GM21619 (cell line): ENCODE data around the gene PROM2.
"Not testable (repeated sequence)": the region's sequence is repeated elsewhere in the genome, so short reads cannot be mapped to it uniquely, and the experiment has no call there.

Experiments used
- ATAC-seq: cut with Tn5 transposase; IDR thresholded peaks from one replicate; pipeline ENCODE4 v1.9.1; 2021; ENCODE audit not compliant: unreplicated experiment

The PROM2 gene

DNA sequence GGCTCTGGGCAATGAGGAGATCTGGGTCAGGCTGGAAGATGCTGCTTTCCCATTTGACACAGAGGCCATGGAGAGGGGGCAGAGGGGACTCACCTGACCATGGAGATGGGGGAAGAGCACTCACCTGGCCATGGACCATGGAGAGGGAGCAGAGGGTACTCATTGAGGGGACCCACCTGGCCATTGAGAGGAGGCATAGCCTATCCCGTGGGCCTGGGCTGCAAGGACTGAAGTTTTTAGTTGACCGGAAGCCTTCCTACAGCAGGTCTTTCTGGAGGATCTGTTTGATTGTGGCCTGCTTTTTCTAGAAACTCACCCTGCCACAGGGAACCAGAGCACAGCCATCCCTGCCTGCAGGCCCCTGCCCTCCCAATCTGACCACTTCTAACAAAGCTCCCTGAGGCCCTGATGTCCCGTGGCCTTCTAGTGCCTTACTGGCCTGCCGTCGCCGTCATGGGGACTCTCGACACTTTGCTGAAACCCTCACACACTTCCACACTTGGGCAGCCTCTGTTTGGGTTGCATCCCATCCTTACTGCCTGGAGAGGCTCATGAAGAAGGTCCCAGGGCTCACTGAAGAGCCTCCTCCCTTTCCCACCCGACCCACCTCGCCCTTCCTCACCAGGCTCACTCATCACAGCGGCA is 5.1 kb upstream of the PROM2 start:
- ATAC-seq: no peak

DNA sequence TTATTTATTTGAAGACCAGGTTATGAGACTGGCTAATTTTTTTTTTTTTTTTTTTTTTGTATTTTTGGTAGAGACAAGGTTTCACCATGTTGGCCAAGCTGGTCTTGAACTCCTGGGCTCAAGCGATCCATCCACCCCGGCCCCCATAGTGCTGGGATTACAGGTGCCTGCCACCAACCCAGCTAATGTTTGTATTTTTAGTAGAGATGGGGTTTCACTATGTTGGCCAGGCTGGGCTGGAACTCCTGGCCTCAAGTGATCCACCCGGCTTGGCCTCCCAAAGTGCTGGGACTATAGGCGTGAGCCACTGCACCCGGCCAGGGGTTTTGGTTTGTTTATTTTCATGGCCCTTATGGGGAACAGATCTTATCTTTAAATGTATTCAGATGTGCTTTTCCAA is 4.5 kb upstream of the PROM2 start:
- ATAC-seq: not testable (repeated sequence)

DNA sequence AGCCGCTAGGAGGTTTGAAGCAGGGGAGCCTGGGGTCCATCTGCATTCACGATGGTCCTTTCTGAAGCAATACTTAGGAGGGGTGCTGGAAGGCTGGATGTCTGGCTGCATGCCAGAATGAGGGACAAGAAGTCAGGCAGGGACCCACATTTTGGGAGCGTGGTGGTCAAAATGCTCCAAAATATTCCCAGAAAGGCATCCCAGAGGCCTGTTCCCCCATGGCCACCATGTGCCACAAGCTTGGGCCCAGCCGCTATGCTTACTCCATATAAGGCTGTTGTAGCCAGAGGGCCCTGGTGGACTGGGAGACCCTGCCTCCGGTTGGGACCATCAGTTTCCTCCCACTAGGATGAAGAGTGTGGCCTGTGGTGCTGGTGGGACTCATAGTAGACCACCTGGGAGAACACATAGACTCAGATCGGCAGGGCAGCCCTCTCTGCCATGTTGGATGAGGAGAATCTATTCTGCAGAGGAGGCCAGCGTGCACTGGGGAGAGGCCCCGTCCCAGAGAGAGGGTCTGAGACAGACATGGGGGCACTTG is 3.6 kb upstream of the PROM2 start:
- no peak for ATAC-seq

DNA sequence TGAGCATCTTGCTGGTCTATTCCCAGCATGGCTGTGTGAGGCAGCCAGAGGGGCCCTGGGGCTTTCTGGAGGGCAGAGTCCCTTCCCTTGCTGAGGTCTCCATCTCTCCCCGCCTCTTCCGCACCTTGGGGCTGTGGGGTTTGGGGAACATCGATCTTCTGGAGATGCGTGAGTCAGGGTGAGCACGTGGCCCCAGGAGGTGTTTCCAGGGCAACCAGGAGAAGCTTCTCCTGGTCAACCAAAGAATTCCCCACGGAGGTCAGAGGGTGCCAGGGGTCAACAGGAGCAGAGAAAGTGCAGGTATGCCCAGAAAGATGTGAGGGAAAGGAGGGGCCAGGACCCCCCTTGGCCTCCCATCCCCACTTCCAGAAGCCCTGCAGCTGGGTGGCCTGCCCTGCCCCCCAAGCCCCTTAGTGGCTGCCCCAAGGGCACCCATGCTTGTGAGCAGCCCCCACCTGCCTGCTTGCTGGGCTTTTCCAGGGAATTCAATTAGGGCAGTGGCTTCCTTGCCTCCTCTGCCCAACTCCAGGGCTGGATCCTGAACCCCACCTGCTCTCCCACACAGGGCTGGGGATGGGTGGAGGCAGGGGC is 2.8 kb upstream of the PROM2 start:
- no peak for ATAC-seq

DNA sequence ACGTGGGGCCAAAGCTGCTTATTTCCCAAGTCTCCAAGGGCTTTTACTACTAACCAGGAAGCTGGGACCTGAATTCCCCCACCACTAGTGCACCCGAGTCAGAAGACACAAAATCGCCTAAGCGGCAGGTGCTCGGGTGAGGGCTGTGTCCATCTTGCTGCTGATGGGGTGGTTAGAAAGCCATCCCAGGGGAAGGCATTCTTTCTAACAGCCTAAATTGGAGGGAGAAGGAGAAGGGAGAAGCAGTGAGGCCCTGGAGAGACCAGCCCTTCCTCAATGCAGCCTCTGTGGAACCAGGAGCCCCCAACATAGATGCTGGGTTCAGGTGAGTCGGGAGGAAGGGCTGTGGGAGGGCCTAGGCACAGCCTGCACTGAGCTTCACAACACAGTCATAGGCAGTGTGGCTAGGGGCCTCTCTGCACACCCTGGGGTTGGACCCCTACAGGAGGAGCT is 1.9 kb upstream of the PROM2 start:
- ATAC-seq: no peak

DNA sequence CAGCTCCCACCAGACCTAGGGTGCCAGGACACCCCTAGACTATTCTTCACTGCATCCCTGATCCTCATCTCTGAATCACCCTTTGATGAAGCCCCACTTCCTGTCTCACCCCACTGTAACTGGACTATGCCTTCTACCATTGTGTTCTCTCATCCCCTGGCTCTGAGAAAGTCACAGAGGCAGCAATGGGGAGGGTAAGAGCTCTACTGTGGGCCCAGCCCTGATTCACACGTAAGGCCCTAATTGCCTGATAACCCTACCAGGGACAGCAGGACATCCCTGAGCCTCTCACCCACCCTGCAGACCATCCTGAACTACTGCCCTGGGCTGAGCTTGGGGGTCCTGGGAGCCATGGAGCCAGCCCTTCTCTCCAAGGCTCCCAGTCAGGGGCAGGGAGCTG is 1.5 kb upstream of the PROM2 start:
- no peak for ATAC-seq

DNA sequence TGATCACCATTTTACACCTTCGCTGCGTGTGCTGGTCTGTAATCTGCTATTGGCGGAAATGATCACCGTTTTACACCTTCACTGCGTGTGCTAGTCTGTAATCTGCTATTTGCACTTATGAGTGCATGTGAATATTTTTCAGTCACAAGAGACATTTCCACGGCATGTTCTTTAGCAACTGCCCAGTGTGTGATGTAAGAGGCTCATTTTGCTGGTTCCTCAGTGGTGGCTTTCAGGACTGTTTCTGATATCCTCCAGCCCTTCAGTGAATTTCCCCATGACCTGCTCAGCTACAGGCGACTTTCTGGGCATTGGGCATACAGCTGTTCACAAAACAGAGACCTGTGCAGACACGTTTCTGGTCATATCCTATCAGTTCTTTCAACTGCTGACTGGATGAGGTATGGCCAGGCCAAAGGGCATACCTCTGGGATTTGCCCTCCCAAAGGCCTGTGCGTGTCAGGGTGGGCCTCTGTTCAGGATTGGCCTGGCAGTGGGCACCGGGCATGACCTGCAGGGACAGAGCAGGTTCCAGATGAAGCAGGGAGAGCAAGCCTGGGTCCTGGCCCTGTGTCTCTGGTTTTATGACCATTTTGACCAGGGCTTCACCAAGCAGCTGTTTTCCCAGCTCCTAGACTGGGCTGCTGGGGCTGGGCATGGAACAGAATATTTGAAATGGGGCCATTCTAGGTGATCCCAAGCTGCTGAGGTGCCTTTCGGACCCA is 521 bp upstream of the PROM2 start:
- no peak for ATAC-seq

DNA sequence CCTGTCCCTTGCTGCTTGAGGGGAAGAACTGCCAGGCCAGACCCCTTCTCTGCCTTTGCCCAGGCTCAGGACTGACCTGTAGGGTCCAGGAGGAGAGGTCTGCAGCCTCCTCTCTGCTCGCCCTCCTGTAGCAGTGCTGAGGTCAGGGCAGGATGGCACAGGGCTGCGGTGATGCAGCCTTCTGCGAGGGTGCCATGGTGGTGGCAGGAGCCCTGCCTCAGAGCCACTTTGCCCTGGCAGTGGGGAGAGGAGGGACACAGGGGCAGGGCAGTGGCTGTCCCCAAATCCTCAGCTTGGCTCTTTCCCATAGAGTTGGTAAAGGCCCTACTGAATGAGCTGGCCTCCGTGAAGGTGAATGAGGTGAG is 884 bp downstream of the PROM2 start:
- ATAC-seq: no peak

DNA sequence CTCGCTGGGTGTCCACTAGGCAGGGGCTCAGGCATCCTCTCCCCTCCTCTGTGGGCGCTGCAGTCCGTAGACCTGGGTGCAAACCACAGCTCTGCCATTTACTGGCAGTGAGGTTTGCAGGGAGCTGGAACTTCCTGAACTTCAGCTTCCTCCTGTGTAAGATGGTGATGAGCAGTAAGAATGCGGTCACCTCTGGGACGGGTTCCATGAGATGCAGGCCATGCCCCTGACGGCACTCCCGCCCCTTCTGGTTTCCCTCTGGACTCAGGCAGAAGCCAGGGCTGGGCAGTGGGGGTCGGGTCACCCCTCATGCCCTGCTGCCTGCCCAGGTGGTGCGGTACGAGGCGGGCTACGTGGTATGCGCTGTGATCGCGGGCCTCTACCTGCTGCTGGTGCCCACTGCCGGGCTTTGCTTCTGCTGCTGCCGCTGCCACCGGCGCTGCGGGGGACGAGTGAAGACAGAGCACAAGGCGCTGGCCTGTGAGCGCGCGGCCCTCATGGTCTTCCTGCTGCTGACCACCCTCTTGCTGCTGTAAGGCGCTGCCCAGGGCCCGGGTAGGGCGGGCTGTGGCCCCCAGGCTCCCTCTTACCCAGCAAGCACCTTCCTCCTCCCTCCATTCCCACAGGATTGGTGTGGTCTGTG is 1.5 kb downstream of the PROM2 start:
- ATAC-seq: no peak

DNA sequence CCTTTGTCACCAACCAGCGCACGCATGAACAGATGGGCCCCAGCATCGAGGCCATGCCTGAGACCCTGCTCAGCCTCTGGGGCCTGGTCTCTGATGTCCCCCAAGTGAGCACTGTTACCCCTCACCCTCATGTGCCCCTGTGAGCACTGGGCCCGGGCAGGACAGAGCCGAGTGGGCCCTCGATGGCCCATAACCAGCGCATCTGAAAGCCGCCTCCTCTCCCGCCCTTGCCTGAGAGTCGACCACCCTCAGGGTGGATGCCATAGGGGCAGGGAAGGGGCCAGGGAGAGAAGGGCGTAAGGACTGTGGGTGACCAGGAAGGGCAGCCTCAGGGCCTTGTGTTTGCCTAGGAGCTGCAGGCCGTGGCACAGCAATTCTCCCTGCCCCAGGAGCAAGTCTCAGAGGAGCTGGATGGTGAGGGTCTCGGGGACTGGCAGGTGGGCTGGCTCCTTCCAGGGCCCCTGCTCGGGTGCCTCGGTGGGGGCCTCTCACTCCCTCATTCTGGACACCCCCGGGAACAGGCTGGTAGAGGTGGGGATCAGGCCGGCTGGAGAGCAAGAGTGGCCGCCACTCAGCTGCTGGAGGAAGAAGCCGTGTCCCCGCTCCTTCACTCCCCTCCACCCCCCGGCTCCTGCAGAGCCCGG is 2.1 kb downstream of the PROM2 start:
- no peak for ATAC-seq

DNA sequence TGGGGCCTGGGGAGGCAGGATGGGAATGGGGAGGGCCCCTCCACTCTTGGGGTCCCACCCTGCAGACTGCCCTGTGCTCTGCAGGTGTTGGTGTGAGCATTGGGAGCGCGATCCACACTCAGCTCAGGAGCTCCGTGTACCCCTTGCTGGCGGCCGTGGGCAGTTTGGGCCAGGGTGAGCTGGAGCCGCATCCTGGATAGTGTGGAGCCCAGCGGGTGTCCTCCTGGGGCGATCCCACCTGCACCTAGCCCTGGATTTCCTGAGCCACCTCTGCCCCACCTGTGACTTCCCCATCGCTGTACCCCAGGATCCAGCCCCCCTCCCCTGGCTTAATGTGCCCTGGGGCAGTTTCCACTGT is 2.6 kb downstream of the PROM2 start:
- no peak for ATAC-seq

DNA sequence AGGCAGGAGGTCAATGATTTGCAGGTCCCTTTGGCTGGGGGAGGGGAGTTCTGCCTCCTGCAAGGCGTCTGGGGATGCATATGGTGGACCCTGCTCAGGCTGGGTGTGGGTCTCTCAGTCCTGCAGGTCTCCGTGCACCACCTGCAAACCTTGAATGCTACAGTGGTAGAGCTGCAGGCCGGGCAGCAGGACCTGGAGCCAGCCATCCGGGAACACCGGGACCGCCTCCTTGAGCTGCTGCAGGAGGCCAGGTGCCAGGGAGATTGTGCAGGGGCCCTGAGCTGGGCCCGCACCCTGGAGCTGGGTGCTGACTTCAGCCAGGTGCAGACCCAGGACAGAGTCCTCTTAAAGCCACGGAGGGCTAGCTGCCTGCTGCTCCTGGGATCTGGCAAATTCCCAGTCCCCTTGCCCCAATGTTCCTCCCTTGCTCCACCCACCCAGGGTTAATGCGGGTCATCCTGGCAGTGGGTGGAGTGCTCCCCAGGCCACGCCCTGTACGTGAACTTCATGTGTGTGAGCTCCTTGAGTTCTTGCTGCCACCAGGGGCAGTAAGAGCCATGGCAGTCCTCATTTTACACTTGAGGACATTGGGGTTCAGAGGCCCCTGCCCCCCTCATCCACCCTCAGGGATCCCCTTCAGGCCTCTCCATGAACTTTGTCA is 3.1 kb downstream of the PROM2 start:
- ATAC-seq: no peak

DNA sequence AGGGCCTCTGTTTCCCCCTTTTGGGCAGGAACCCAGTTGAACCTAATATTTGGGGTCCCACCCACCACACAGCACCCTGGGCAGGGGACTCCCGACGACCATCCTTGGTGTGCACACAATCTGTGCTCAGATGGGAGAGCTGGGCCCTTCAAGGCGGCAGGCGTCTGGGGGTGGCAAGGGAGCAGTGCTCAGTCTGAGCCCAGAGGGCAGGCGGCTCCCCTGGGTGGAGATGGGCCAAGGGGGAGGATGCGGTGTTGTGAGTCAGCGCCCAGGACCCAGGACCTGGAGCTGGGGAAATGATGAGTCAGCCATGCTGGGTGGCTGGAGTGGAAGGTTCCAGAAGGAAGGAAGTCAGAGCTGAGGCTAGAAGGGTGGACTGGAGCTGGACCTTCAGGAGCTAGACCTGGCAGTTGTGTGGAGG is 3.8 kb downstream of the PROM2 start:
- no peak for ATAC-seq

DNA sequence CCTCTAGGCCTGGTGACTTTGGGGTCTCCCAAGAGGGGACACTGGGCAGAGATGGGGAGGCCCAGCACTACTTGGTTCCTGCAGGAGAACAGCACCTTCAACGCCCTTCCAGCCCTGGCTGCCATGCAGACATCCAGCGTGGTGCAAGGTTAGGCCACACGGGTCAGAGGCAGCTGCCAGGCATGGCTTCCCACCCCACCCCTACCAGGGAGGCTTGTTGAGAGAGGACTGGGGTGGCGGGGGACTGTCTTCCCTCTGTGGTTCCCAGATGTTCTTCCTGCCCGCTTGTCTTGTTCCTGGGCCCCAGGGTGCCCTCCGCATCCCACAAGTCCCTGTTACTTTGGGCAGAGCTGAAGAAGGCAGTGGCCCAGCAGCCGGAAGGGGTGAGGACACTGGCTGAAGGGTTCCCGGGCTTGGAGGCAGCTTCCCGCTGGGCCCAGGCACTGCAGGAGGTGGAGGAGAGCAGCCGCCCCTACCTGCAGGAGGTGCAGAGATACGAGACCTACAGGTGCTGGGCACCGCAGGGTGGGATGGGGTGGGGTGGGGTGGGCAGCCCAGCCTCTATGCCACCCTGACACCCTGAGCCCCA is 4.5 kb downstream of the PROM2 start:
- ATAC-seq: no peak

DNA sequence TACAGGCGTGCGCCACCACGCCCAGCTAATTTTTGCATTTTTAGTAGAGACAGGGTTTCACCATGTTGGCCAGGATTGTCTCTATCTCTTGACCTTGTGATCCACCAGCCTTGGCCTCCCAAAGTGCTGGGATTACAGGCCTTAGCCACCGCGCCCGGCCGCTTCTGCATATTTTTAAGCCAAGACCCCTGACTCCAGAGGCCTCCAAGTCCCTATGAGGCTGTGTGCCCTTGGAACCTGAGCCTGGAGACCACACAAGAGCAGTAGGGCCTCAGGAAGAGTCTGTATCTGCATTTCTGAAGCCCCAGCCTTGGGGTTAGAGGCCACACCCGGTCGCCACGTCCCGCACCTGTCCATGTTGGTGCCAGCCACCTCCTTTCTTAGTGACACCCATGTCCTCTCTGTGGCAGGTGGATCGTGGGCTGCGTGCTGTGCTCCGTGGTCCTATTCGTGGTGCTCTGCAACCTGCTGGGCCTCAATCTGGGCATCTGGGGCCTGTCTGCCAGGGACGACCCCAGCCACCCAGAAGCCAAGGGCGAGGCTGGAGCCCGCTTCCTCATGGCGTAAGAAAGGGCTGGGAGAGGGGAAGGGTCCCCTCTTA is 5.3 kb downstream of the PROM2 start:
- ATAC-seq: no peak

DNA sequence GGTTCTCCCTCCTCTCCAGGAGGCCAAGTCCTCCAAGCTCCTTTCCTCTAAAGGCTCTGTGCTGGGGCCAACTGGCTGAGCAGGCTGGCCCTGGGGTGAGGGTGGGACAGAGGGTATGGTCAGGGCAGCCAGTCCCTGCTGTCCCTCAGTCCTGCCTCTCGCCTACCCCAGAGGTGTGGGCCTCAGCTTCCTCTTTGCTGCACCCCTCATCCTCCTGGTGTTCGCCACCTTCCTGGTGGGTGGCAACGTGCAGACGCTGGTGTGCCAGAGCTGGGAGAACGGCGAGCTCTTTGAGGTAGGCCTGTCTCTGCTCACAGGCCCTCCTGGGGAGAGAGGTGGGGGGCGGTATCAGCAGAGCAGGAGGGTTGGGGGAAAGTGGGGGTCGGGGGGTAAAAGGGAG is 6.8 kb downstream of the PROM2 start:
- no peak for ATAC-seq

DNA sequence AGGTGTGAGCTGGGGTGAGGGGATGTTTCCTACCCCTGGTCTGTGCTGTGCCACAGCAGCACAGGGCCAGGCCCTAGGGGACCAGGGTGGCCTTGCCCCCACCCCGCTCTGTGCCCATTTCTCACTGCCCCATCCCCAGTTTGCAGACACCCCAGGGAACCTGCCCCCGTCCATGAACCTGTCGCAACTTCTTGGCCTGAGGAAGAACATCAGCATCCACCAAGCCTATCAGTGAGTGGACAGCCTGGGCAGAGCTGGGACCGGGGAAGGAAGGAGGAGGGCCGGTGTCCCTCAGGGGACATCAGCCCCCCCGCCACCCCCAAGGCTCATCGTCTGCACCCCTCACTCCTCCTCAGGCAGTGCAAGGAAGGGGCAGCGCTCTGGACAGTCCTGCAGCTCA is 7.5 kb downstream of the PROM2 start:
- ATAC-seq: no peak

DNA sequence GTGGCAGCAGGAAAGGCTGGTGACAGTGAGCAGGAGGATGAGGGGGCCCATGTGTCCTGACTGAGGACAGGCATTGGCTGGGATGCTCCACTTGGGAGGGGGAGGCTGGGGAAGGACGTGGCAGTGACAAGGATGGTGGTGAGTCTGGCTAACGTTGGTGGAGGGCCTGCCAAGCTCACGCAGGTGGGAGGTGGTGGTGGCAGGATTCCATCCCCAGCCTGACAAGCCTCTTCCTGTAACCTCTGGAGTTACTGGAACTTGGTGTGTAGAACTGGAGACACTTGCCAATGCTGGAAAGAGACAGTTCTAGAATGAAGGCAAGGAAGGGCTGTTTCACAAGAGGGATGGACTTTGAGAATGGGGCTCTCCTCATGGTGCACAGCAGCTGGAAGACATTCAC is 8.2 kb downstream of the PROM2 start:
- ATAC-seq: no peak

DNA sequence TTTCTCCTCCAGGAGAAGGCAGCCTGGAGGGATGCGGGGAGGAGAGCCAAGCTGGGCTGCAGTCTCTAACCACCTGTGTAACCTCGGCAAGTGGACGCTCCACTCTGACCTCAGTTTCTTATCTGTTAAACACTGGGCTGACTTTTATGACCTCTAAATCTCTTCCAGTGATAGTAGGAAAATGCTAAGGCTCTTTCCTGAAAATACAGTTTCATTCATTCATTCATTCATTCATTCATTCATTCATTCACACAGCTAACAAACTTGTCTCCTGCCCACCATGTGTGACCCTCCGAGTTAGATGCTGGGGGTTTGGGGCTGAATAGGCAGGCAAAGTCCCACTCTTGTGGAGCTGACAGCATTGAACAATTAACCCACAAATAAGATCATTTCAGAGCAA is 9.3 kb downstream of the PROM2 start:
- ATAC-seq: no peak

DNA sequence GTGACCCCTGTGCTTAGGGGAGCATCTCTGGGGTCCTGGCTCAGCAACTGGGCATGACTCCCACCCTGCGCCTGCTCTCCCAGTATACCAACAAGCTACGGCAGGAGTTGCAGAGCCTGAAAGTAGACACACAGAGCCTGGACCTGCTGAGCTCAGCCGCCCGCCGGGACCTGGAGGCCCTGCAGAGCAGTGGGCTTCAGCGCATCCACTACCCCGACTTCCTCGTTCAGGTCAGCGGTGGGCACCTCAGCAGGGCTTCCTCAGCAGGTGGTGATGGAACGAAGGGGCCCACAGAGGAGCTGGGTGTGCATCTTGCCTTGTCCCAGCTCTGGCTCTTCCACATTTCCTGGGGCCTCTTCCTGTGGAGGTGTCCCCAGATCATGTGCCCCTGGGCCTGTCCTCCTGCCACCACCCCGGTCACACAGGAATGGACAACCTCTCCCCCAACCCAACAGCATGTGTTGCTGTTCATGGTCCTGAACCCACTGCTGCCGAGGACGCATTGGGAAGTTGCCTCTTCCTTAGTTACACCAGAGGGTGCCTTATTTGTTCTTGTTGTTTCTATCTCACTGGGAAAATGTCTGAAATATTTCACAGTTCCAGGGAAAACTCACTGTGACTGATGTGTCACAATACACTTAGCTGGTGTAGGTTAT is 10.8 kb downstream of the PROM2 start:
- ATAC-seq: no peak
